GM19467 (cell line): Measurements from ENCODE around the gene RNASE12.
"Not testable (repeated sequence)": the region's sequence is repeated elsewhere in the genome, so short reads cannot be mapped to it uniquely, and the experiment has no call there.

ENCODE experiments used
- ATAC-seq: cut with Tn5 transposase; IDR thresholded peaks from one replicate; pipeline ENCODE4 v1.9.1; 2021; ENCODE audit warnings: mild to moderate bottlenecking, moderate library complexity; ENCODE audit not compliant: unreplicated experiment

The RNASE12 gene

GRCh38 chr14:20583142-20583541 lies 8.0 kb downstream of the RNASE12 start:
- ATAC-seq: no peak

DNA sequence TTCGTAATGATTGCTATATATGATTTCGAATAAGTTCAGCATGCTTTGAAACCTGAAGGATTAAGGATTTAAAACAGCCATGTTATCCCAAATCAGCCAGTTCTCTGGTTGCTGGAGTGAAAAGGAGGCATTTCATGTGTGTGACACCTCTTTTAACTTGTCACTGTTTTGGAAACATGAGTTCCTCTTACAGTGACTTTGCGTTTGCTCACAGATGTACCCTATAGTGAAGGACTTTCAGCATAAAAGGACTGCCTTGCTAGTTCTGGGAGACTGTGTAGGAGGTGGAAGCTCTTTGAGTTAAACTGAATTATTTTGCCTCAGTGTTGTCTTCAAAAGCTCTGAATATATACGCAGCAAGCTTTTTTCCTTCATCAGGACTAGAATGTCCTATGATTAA lies 10.9 kb downstream of the RNASE12 start:
- no peak for ATAC-seq

GRCh38 chr14:20578784-20579502 lies 12.2 kb downstream of the RNASE12 start:
- no peak for ATAC-seq

GRCh38 chr14:20578325-20578724 lies 12.9 kb downstream of the RNASE12 start:
- no peak for ATAC-seq

DNA sequence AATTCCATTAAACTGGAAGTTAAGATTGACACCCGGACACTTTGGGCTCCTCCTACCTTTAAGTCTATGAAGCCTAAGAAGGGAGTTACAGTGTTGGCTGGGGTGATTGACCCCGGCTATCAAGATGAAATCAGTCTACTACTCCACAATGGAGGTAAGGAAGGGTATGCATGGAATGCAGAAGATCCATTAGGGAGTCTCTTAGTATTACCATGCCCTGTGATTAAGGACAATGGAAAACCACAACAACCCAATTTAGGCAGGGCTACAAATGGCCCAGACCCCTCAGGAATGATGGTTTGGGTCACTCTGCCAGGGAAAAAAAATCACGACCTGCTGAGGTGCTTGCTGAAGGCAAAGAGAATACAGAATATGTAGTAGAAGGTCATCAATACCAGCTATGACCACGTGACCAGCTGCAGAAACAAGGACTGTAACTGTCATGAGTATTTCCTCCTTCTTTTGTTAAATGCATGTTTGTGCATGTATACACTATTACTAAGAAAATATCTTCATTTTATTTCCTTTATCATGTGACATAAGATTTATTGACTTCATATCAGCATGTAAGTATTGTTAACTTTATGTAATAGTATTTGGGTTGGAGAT lies 18.7 kb downstream of the RNASE12 start:
- not testable (repeated sequence) for ATAC-seq

- not testable (repeated sequence) for ATAC-seq
Measured at GRCh38 chr14:20570720-20571119, 20.5 kb downstream of the RNASE12 start.

DNA sequence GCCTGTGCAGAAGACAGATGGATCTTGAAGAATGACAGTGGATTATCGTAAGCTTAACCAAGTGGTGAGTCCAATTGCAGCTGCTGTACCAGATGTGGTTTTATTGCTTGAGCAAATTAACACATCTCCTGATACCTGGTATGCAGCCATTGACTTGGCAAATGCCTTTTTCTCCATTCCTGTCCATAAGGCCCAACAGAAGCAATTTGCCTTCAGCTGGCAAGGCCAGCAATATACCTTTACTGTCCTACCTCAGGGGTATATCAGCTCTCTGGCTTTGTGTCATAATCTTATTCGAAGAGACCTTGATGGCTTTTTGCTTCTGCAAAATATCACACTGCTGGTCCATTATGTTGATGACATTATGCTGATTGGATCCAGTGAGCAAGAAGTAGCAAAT lies 21.3 kb downstream of the RNASE12 start:
- ATAC-seq: not testable (repeated sequence)

DNA sequence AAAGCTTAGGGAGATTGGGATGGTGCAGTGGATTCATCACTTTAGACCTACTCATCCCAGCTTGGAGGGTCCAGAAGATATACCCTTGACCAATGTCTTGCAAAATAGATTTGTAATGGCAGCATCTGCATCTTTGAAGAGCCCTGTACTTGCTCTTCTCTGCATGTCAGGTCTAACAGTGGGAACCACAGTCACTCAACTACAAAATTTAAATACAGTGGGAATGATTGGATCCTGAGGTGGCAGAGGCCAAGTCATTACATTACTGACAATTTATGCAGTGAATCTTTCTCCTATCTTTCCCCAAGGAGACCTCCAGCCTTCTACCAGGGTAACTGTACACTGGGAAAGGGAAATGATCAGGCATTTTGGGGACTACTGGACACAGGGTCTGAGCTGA lies 22.1 kb downstream of the RNASE12 start:
- no peak for ATAC-seq

- no peak for ATAC-seq
Measured at GRCh38 chr14:20568393-20568792, 22.8 kb downstream of the RNASE12 start.

DNA sequence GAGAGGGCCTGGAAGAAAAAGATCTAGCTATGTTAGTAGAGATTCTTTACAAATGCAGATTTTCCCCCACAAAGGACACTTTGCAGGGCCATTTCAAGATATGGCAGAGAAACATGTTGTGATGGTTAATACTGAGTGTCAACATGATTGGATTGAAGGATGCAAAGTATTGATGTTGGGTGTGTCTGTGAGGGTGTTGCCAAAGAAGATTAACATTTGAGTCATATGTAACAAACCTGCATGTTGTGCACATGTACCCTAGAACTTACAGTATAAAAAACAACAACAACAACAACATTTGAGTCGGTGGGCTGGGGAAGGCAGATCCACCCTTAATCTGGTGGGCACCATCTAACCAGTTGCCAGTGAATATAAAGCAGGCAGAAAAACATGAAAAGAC lies 24.0 kb downstream of the RNASE12 start:
- not testable (repeated sequence) for ATAC-seq

DNA sequence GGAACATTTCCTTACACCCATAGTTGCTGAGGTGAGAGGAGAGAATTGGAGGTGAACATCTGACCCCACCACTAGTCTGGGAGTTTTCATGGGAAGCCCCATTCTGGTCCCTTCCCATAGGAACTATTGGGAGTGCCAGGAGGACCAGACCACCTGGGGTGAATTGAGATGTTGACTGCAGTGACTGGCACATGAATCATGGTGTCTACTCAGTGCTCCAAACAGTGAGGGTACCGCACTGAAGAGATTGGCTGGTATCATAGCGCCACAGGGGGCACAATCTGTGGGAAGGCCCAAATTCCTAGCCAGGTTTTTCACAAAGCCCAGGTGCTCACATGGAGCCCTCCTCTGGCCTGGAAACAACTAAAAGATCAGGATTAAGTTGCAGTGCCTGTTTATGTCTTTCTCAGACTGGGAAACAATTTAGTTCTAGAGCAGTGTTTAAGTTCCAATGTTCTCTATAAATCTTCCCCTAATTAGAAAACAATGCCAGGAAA lies 26.6 kb downstream of the RNASE12 start:
- no peak for ATAC-seq

DNA sequence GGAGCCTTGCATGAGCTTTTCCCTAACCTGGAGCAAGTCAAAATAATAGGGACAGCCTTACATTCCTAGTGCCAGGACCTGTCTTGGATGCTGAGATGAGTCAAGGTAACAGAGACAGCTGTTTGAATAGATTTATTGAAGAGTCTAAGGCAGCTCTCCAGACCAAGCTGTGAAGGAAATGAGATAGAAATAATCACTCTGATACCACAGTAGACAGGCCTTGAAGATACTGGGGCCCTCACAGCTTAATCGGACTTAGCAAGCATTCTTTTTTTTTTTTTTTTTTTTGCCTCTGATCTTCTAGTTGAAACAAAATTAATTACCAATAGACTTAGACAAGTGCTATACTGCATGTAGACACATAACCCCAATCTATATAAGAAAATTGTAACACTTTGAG lies 27.2 kb downstream of the RNASE12 start:
- ATAC-seq: no peak

DNA sequence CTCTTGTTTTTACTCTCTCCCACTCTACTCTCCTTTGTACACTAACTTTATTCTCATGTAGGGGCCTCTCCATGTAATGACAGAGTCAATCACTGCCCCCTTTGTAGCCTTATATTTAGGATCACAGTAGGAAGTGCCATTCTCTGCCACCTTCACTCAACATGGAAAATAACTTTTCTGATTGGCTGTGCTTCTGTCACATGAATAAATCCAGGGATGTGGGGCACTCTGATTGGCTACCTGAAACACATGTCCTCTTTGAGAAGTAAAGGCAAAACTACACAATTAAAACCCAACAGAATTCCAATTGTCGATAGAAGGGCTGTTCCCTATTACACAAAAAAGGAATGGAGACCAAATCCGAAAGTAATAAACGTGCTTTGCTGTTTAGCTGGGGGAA lies 30.2 kb downstream of the RNASE12 start, which contains the start of gene RNASE9:
Gene RNASE9, minus strand, starts transcription at position 87 of the 400 bp plus-strand sequence.
- ATAC-seq: no peak

- ATAC-seq: no peak
Measured at GRCh38 chr14:20559461-20559904, 31.7 kb downstream of the RNASE12 start.

- no peak for ATAC-seq
Measured at GRCh38 chr14:20557212-20557542, 34.0 kb downstream of the RNASE12 start.

GRCh38 chr14:20556500-20557211 lies 34.5 kb downstream of the RNASE12 start:
- no peak for ATAC-seq

GRCh38 chr14:20555845-20556244 lies 35.3 kb downstream of the RNASE12 start:
- no peak for ATAC-seq

GRCh38 chr14:20553024-20553423 lies 38.2 kb downstream of the RNASE12 start:
- ATAC-seq: no peak

- ATAC-seq: no peak
Measured at GRCh38 chr14:20551606-20552005, 39.6 kb downstream of the RNASE12 start.

DNA sequence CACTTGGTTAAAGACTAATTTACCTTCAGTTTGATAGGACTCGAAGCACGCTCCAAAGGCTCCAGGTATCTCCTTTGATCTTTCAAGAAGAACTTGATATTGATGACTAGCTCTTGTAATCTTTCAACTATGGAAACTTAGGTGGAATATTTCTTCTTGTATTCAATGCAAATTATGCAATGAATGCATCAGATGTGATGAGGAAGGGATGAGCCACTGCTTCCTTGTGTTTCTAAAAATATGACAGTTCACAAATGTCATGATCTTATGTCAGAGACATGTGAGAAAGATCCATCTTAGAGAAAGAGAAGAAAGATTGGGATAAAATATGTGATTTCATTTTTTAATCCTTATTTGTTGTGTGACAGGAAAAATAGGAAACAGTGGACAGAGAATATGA lies 40.2 kb downstream of the RNASE12 start:
- ATAC-seq: no peak

DNA sequence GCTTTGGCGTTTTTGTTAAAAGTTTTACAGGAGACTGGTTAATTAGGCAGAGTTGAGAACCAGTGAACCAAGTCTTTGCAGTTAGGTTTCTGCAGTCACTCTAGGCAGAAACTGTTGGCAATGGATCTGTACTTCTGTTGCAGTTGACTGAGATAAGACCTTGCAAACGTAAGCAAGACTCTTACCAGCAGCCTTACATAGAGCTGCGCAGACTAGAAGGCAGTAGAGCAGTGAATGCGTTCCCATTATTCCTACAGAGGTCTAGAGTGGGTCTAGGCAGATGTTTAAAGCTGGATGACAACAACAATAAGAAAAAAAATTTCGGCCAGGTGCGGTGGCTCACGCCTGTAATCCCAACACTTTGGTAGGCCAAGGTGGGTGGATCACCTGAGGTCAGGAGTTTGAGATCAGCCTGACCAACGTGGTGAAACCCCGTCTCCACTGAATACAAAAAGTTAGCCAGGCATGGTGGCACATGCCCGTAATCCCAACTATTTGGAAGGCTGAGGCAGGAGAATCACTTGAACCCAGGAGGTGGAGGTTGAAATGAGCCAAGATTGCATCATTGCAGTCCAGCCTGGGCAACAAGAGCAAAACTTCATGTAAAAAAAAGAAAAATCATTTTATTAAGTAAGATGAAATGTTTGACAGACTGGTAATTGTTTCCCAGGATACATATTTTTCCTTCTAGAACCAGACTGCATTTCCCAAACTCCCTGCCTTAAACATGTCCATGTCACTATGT lies 42.6 kb downstream of the RNASE12 start:
- no peak for ATAC-seq
